B cell (primary cell): Measurements from ENCODE around the gene C16orf46. TPM values are rescaled to one million over a fixed set of nuclear protein-coding genes. Genes with fewer than 3 reads are reported as not detected.

Experiments
- ATAC-seq: fragments of 200-7000 bp; cut with Tn5 transposase; one replicate; pipeline ENCODE4 v1.10.0; 2021; ENCODE audit warnings: low read depth, mild to moderate bottlenecking, moderate number of reproducible peaks, moderate library complexity
- CTCF ChIA-PET: fragments of 350-600 bp; sonication (Branson Sonifier 250); formaldehyde crosslinking; loops from one replicate; lab custom pipeline; 2021; ENCODE audit warnings: antibody characterized with exemption, inconsistent platforms; lab: Charles Lee
- POLR2A ChIA-PET: fragments of 350-600 bp; sonication (Branson Sonifier 250); formaldehyde crosslinking; loops from one replicate; lab custom pipeline; 2021; ENCODE audit warnings: antibody characterized with exemption; lab: Charles Lee
- DNase-seq: peaks from one replicate; pipeline ENCODE4 v3.0.0; 2013
- H2AFZ ChIP-seq: 2 replicates; pipeline ENCODE4 v1.6.1; 2012; ENCODE audit warnings: mild to moderate bottlenecking, low read depth, low read length; ENCODE audit not compliant: insufficient read depth, poor library complexity, severe bottlenecking
- H3K27ac ChIP-seq, 2 donors: 1 replicate in 1 of 2; 2 replicates in 1 of 2; pipeline ENCODE4 v1.5.1; 2012 to 2013; ENCODE audit warnings: low read length in 2 of 2, mild to moderate bottlenecking in 2 of 2, moderate library complexity in 1 of 2
- H3K27me3 ChIP-seq, 4 experiments: fragments of 200-600 bp in 1 of 4; sonication (generic) in 1 of 4; replicated peaks in 1 of 4; 1 replicate in 2 of 4; 2 replicates in 2 of 4; pipeline versions ENCODE4 v1.6.1 to v1.7.0; 2013 to 2016; ENCODE audit warnings: low read length in 3 of 4, mild to moderate bottlenecking in 2 of 4, mixed read lengths in 1 of 4, moderate library complexity in 1 of 4; ENCODE audit not compliant: insufficient read depth in 4 of 4, control insufficient read depth in 3 of 4; ENCODE audit errors: control extremely low read depth in 1 of 4
- H3K36me3 ChIP-seq, 2 experiments: replicated peaks in 1 of 2; 1 replicate in 1 of 2; 2 replicates in 1 of 2; pipeline versions ENCODE4 v1.6.1 to v1.7.1; 2013; ENCODE audit warnings: low read length in 1 of 2; ENCODE audit not compliant: insufficient read depth in 2 of 2, control insufficient read depth in 1 of 2; ENCODE audit errors: control extremely low read depth in 1 of 2, extremely low read depth in 1 of 2
- H3K4me1 ChIP-seq, 2 donors: fragments of 200-600 bp in 1 of 2; sonication (generic) in 1 of 2; 1 replicate in 1 of 2; 2 replicates in 1 of 2; pipeline versions ENCODE4 v1.5.1 to v1.6.1; 2013 to 2017; ENCODE audit warnings: low read length in 2 of 2; ENCODE audit not compliant: control insufficient read depth in 2 of 2, insufficient read depth in 2 of 2
- H3K4me2 ChIP-seq: replicated peaks from 2 replicates; pipeline ENCODE3; 2012; ENCODE audit warnings: mild to moderate bottlenecking, low read depth, low read length; ENCODE audit not compliant: poor library complexity, severe bottlenecking
- H3K4me3 ChIP-seq, 5 experiments: fragments of 200-600 bp in 1 of 5; sonication (generic) in 1 of 5; 1 replicate in 3 of 5; 2 replicates in 2 of 5; pipeline versions ENCODE4 v1.5.1 to v1.7.0; 2011 to 2016; ENCODE audit warnings: low read length in 4 of 5, mild to moderate bottlenecking in 4 of 5, low read depth in 2 of 5, control low read depth in 1 of 5, moderate library complexity in 1 of 5; ENCODE audit not compliant: insufficient read depth in 1 of 5; ENCODE audit errors: control extremely low read depth in 1 of 5, extremely low read depth in 1 of 5
- H3K79me2 ChIP-seq: fragments of 200-600 bp; sonication (generic); one replicate; pipeline ENCODE4 v1.6.0; 2016; ENCODE audit warnings: low read length; ENCODE audit not compliant: control insufficient read depth, insufficient read depth
- H3K9ac ChIP-seq: fragments of 200-600 bp; sonication (generic); 2 replicates; pipeline ENCODE4 v1.6.1; 2017; ENCODE audit warnings: mild to moderate bottlenecking, low read length, moderate library complexity
- H3K9me3 ChIP-seq, 3 donors: one replicate each; pipeline versions ENCODE4 v1.6.1 to v1.7.1; 2013; ENCODE audit warnings: low read length in 2 of 3; ENCODE audit not compliant: control insufficient read depth in 2 of 3, insufficient read depth in 1 of 3; ENCODE audit errors: control extremely low read depth in 1 of 3
- H4K20me1 ChIP-seq: 2 replicates; pipeline ENCODE4 v1.6.0; 2012; ENCODE audit warnings: mild to moderate bottlenecking, low read length; ENCODE audit not compliant: insufficient read depth, control insufficient read depth, poor library complexity, severe bottlenecking
- H3K27ac Mint-ChIP-seq: one replicate; pipeline ENCODE4 v1.8.0; 2021; ENCODE audit warnings: mixed read lengths
- H3K27me3 Mint-ChIP-seq: one replicate; pipeline ENCODE4 v1.8.0; 2021; ENCODE audit warnings: mixed read lengths
- H3K4me1 Mint-ChIP-seq: one replicate; pipeline ENCODE4 v1.8.0; 2021; ENCODE audit warnings: mixed read lengths
- H3K4me3 Mint-ChIP-seq: one replicate; pipeline ENCODE4 v1.8.0; 2021; ENCODE audit warnings: mixed read lengths
- H3K9me3 Mint-ChIP-seq: one replicate; pipeline ENCODE4 v1.8.0; 2022; ENCODE audit warnings: mixed read lengths; ENCODE audit not compliant: insufficient read depth
- EZH2 ChIP-seq: IDR thresholded peaks from 2 replicates; pipeline ENCODE4 v1.6.1; 2012; ENCODE audit warnings: borderline replicate concordance, low read depth, mild to moderate bottlenecking, moderate library complexity, low read length; ENCODE audit not compliant: insufficient read depth, poor library complexity, severe bottlenecking
- WGBS: methylation state at CpG from one replicate; pipeline ENCODE4 v1.1.5; 2013; ENCODE audit warnings: missing lambda C conversion rate; ENCODE audit not compliant: insufficient coverage; 5-methylcytosine and 5-hydroxymethylcytosine counted together
- intact Hi-C: fragments of 100-400 bp; cut with micrococcal nuclease; formaldehyde crosslinking; loops from one replicate; pipeline ENCODE4 v1.10.0; 2022
- polyA plus RNA-seq: library from polyadenylated mRNA; depleted of rRNA; stranded (reverse); fragments of >200 nt; gene quantifications from 2 replicates; pipeline ENCODE4 v1.2.3, GENCODE V29; 2012
- total RNA-seq, 2 donors: library from RNA; stranded (reverse); fragments of 120-200 nt in 1 of 2; gene quantifications; 1 replicate in 1 of 2; 2 replicates in 1 of 2; pipeline versions ENCODE4 v1.2.3 to v1.2.4, GENCODE V29; 2013 to 2022
- TF ChIP-seq, protein P1 (sequence below): fragments of 200-600 bp; IDR thresholded peaks from one replicate; pipeline ENCODE4 v1.8.0; 2022; ENCODE audit warnings: antibody characterized with exemption, mild to moderate bottlenecking

Gene C16orf46
- total and polyA plus RNA-seq, 2 donors (not counting 1 experiment from before 2014, with no cell fraction given) = 0.28 TPM; not detected in 1

DNA sequence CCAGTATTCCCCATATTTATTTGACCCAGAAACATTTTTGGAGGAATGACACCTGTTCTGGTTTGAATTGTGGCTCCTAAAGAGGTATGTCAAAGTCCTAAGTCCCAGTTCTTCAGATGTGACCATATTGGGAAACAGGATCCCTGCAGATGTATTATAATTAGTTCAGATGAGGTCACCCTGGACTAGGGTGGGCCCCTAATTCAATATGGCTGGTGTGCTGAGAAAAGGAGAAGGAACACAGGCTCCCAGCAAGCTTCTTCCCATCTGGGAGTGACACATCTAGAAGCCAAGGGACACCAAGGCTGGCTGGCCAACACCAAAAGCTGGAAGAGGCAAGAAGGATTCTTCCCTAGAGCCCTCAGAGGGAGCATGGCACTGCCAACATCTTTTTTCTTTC, 22.9 kb upstream of the C16orf46 start:
- intact Hi-C loops = no loop called here
- no peaks in the 10 kb centered on the region for H4K20me1 ChIP-seq
- H3K4me2 ChIP-seq = no peak overlapping the region
- no peak overlapping the region for H3K4me3 ChIP-seq
- DNase-seq = no peak
- Mint-ChIP-seq H3K9me3 (no peaks in the 10 kb centered on the region), H3K27ac (no peak overlapping the region), H3K4me3 (no peak overlapping the region), H3K4me1 (peaks cover 5% of the 10 kb centered on the region), H3K27me3 (peaks cover 7% of the 10 kb centered on the region)
- H3K79me2 ChIP-seq = peaks cover 3% of the 10 kb centered on the region
- no peak for TF ChIP-seq EZH2
- TF ChIP-seq, protein P1, sequence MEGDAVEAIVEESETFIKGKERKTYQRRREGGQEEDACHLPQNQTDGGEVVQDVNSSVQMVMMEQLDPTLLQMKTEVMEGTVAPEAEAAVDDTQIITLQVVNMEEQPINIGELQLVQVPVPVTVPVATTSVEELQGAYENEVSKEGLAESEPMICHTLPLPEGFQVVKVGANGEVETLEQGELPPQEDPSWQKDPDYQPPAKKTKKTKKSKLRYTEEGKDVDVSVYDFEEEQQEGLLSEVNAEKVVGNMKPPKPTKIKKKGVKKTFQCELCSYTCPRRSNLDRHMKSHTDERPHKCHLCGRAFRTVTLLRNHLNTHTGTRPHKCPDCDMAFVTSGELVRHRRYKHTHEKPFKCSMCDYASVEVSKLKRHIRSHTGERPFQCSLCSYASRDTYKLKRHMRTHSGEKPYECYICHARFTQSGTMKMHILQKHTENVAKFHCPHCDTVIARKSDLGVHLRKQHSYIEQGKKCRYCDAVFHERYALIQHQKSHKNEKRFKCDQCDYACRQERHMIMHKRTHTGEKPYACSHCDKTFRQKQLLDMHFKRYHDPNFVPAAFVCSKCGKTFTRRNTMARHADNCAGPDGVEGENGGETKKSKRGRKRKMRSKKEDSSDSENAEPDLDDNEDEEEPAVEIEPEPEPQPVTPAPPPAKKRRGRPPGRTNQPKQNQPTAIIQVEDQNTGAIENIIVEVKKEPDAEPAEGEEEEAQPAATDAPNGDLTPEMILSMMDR = no peak
- H3K36me3 ChIP-seq = no peaks in the 10 kb centered on the region
- CTCF ChIA-PET = interaction anchor here (1.1 kb wide), 1 partner anchor 64 kb away, joined by 4 read pairs; the partner anchor contains the start of gene ATMIN
- H3K4me1 ChIP-seq = peaks cover 7% of the 10 kb centered on the region in 2 donors
- no peak overlapping the region for H3K9ac ChIP-seq
- no peaks in the 10 kb centered on the region for H3K9me3 ChIP-seq
- no peak overlapping the region for H3K27ac ChIP-seq
- POLR2A ChIA-PET = no interaction called here
- ATAC-seq = no peak
- no peaks in the 10 kb centered on the region for H3K27me3 ChIP-seq
- H2AFZ ChIP-seq = no peak overlapping the region

DNA sequence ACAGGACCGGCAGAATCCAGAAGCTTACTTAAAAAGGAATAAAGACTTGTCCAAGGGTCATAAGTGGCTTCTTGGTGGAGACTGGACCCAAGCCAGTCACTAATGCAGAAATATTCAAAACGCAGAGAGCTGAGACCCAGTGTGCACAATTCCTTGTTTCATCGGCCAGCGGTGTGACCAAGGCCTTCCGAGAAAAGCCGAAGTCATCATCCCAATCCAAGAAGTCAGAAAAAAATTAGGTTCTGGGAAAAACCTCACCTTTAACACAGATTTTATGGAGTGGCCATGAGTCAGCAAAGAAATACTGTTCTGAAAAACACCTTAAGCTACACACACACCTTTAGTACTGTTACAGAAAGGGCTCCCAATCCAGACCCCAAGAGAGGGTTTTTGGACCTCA, 20.2 kb upstream of the C16orf46 start:
- H3K4me1 Mint-ChIP-seq = peaks cover 11% of the 10 kb centered on the region
- TF ChIP-seq, protein P1 = no peak
- TF ChIP-seq EZH2 = no peak
- H3K4me3 Mint-ChIP-seq = no peak overlapping the region
- no peak overlapping the region for H3K9ac ChIP-seq
- no peaks in the 10 kb centered on the region for H3K27me3 ChIP-seq
- no peak overlapping the region for H3K27ac Mint-ChIP-seq
- peak overlapping the region; percentile 74 for H2AFZ ChIP-seq
- CTCF ChIA-PET = interaction anchor here (1.0 kb wide), 1 partner anchor 93 kb away, joined by 4 read pairs; no protein-coding TSS in a partner anchor
- no peaks in the 10 kb centered on the region for H3K36me3 ChIP-seq
- no peaks in the 10 kb centered on the region for H3K27me3 Mint-ChIP-seq
- no peaks in the 10 kb centered on the region for H3K9me3 Mint-ChIP-seq
- H4K20me1 ChIP-seq = no peaks in the 10 kb centered on the region
- H3K9me3 ChIP-seq = no peaks in the 10 kb centered on the region
- no peak for DNase-seq
- no peak for ATAC-seq
- 100% methylated on average over 6 of the region's 6 CpGs for WGBS
- intact Hi-C loops = no loop called here
- POLR2A ChIA-PET = no interaction called here
- no peak overlapping the region for H3K4me3 ChIP-seq
- peaks cover 6% of the 10 kb centered on the region for H3K79me2 ChIP-seq
- H3K4me2 ChIP-seq = peak overlapping the region; percentile 69
- H3K27ac ChIP-seq = no peak overlapping the region
- peaks cover 7 to 11% of the 10 kb centered on the region in 2 donors for H3K4me1 ChIP-seq
